GM15510 (cell line): ENCODE measurements around the gene KLK13.

Source experiments
- POLR2A ChIP-seq: IDR thresholded peaks from 3 replicates; pipeline ENCODE4 v1.6.1; 2011; ENCODE audit warnings: borderline replicate concordance; ENCODE audit not compliant: insufficient read length; ENCODE audit errors: extremely low read depth

KLK13 gene

GRCh38 chr19:51082611-51083010 is 17.7 kb upstream of the KLK13 start, which contains the start of gene KLK14:
KLK14 (minus strand) TSS chr19:51082887; CDS start chr19:51082614, 273 bp downstream.
- TF ChIP-seq POLR2A, result no peak

GRCh38 chr19:51081476-51081875 is 16.6 kb upstream of the KLK13 start:
- no peak for TF ChIP-seq POLR2A

- no peak for TF ChIP-seq POLR2A
Observed at GRCh38 chr19:51079481-51080110, 14.7 kb upstream of the KLK13 start.

- TF ChIP-seq POLR2A, result no peak
Observed at GRCh38 chr19:51078731-51079130, 13.8 kb upstream of the KLK13 start.

GRCh38 chr19:51078104-51078503 is 13.2 kb upstream of the KLK13 start:
- no peak for TF ChIP-seq POLR2A

- TF ChIP-seq POLR2A, result no peak
Observed at GRCh38 chr19:51076631-51077213, 11.8 kb upstream of the KLK13 start.

GRCh38 chr19:51075998-51076397 is 11.1 kb upstream of the KLK13 start:
- TF ChIP-seq POLR2A, result no peak

- no peak for TF ChIP-seq POLR2A
Observed at GRCh38 chr19:51071095-51071405, 6.2 kb upstream of the KLK13 start.

GRCh38 chr19:51070334-51071094 is 5.6 kb upstream of the KLK13 start:
- TF ChIP-seq POLR2A, result no peak

GRCh38 chr19:51066393-51067186 is 1.7 kb upstream of the KLK13 start:
- TF ChIP-seq POLR2A, result no peak

GRCh38 chr19:51065221-51065960 is 499 bp upstream of the KLK13 start:
- no peak for TF ChIP-seq POLR2A

GRCh38 chr19:51063664-51064063 is 1.2 kb downstream of the KLK13 start:
- TF ChIP-seq POLR2A, result no peak

GRCh38 chr19:51060973-51061372 is 3.9 kb downstream of the KLK13 start:
- no peak for TF ChIP-seq POLR2A

GRCh38 chr19:51060336-51060735 is 4.6 kb downstream of the KLK13 start:
- TF ChIP-seq POLR2A, result no peak

- TF ChIP-seq POLR2A, result no peak
Observed at GRCh38 chr19:51059715-51060114, 5.2 kb downstream of the KLK13 start.

- TF ChIP-seq POLR2A, result no peak
Observed at GRCh38 chr19:51055866-51056265, 9.0 kb downstream of the KLK13 start.

GRCh38 chr19:51047031-51047335 is 17.9 kb downstream of the KLK13 start:
- TF ChIP-seq POLR2A, result no peak
